ENCODE data around the gene SLC12A2.

The SLC12A2 gene

GRCh38 chr5:128099944-128100343, 16.4 kb downstream of the SLC12A2 start:
- no peak for DNase-seq

- DNase-seq: no peak
These were observed 17.4 kb downstream of the SLC12A2 start for GRCh38 chr5:128100860-128101557.

- no peak for DNase-seq
These were observed 18.1 kb downstream of the SLC12A2 start for GRCh38 chr5:128101676-128102075.

GRCh38 chr5:128105203-128105602, 21.6 kb downstream of the SLC12A2 start:
- no peak for DNase-seq

- no peak for DNase-seq
These were observed 25.6 kb downstream of the SLC12A2 start for GRCh38 chr5:128109138-128109537.

- no peak for DNase-seq
These were observed 26.2 kb downstream of the SLC12A2 start for GRCh38 chr5:128109766-128110165.

GRCh38 chr5:128111818-128112448, 28.4 kb downstream of the SLC12A2 start:
- DNase-seq: no peak

- no peak for DNase-seq
These were observed 32.9 kb downstream of the SLC12A2 start for GRCh38 chr5:128116445-128116844.

- DNase-seq: no peak
These were observed 34.6 kb downstream of the SLC12A2 start for GRCh38 chr5:128118214-128118613.

- DNase-seq: no peak
These were observed 38.1 kb downstream of the SLC12A2 start for GRCh38 chr5:128121651-128122050.

GRCh38 chr5:128123936-128124335, 40.4 kb downstream of the SLC12A2 start:
- no peak for DNase-seq

- no peak for DNase-seq
These were observed 42.7 kb downstream of the SLC12A2 start for GRCh38 chr5:128126241-128126640.

GRCh38 chr5:128132499-128132898, 48.9 kb downstream of the SLC12A2 start:
- DNase-seq: no peak

GRCh38 chr5:128135286-128135685, 51.7 kb downstream of the SLC12A2 start:
- DNase-seq: no peak

- no peak for DNase-seq
These were observed 60.3 kb downstream of the SLC12A2 start for GRCh38 chr5:128143911-128144310.

- DNase-seq: no peak
These were observed 60.9 kb downstream of the SLC12A2 start for GRCh38 chr5:128144491-128144890.

GRCh38 chr5:128146671-128147070, 63.1 kb downstream of the SLC12A2 start:
- DNase-seq: no peak

- no peak for DNase-seq
These were observed 71.4 kb downstream of the SLC12A2 start for GRCh38 chr5:128154943-128155342.

- no peak for DNase-seq
These were observed 72.2 kb downstream of the SLC12A2 start for GRCh38 chr5:128155776-128156175.

- no peak for DNase-seq
These were observed 73.0 kb downstream of the SLC12A2 start for GRCh38 chr5:128156521-128156920.

- DNase-seq: no peak
These were observed 74.8 kb downstream of the SLC12A2 start for GRCh38 chr5:128158342-128158741.

- no peak for DNase-seq
These were observed 80.4 kb downstream of the SLC12A2 start for GRCh38 chr5:128163991-128164390.

GRCh38 chr5:128169401-128170017, 85.9 kb downstream of the SLC12A2 start:
- no peak for DNase-seq

GRCh38 chr5:128172102-128172501, 88.5 kb downstream of the SLC12A2 start:
- no peak for DNase-seq
